HepG2 (cell line): ENCODE measurements around the gene PRKCZ. TPM values are rescaled to one million over a fixed set of nuclear protein-coding genes. Genes with fewer than 3 reads are reported as not detected.

Experiments
- ATAC-seq: fragments of 200-7000 bp; cut with Tn5 transposase; 3 replicates; pipeline ENCODE4 v1.9.1; 2020; ENCODE audit warnings: mild to moderate bottlenecking, moderate library complexity
- BruUV-seq: library from RNA; stranded (reverse); fragments of 400-500 nt; replicated peaks from 2 replicates; lab custom pipeline; 2021; lab: Mats Ljungman, UMichigan
- CTCF ChIA-PET: fragments of 300-600 bp; formaldehyde crosslinking; extraction: SDS; loops from one replicate; lab custom pipeline; 2021; ENCODE audit warnings: low total read pairs, inconsistent platforms, low intra/inter-chr PET ratio; lab: Yijun Ruan, JAX
- POLR2A ChIA-PET: fragments of 350-600 bp; sonication (Branson Sonifier 250); formaldehyde crosslinking; loops from one replicate; lab custom pipeline; 2020; ENCODE audit warnings: antibody characterized with exemption, inconsistent platforms; lab: Yijun Ruan, JAX
- DNase-seq: peaks from one replicate; pipeline ENCODE4 v3.0.0-alpha.2; 2015; ENCODE audit warnings: low spot score
- FAIRE-seq: peaks from 3 replicates; lab custom pipeline; 2011; peaks lifted over from hg19 to GRCh38; lab: Jason Lieb, UNC
- H2AFZ ChIP-seq: one replicate; pipeline ENCODE4 v1.6.1; 2011; ENCODE audit warnings: low read length, inconsistent platforms
- H3K27ac ChIP-seq: fragments of 300-600 bp; 3 replicates; pipeline ENCODE4 v1.8.0; 2011; ENCODE audit warnings: mixed run types, mild to moderate bottlenecking, mixed read lengths, low read length, inconsistent platforms; ENCODE audit not compliant: insufficient read depth; ENCODE audit errors: extremely low read length
- H3K27me3 ChIP-seq, 2 experiments: fragments of 200-600 bp in 1 of 2; 2 replicates in 1 of 2; 3 replicates in 1 of 2; pipeline versions ENCODE4 v1.6.0 to v1.8.0; 2011; ENCODE audit warnings: low read length in 2 of 2, mild to moderate bottlenecking in 2 of 2, moderate library complexity in 2 of 2, inconsistent platforms in 1 of 2; ENCODE audit not compliant: insufficient read depth in 2 of 2, control insufficient read depth in 1 of 2
- H3K36me3 ChIP-seq, 2 experiments: fragments of 200-600 bp in 1 of 2; replicated peaks in 1 of 2; 2 replicates in 1 of 2; 3 replicates in 1 of 2; pipeline versions ENCODE4 v1.5.1 to v1.8.0; 2011; ENCODE audit warnings: low read length in 2 of 2, inconsistent platforms in 1 of 2; ENCODE audit not compliant: insufficient read depth in 2 of 2, control insufficient read depth in 1 of 2
- H3K4me1 ChIP-seq: 2 replicates; pipeline ENCODE4 v1.5.1; 2012; ENCODE audit warnings: low read length, inconsistent platforms; ENCODE audit not compliant: insufficient read depth
- H3K4me2 ChIP-seq: 2 replicates; pipeline ENCODE4 v1.6.0; 2011; ENCODE audit warnings: low read depth, low read length, inconsistent platforms
- H3K4me3 ChIP-seq, 3 experiments: fragments of 200-600 bp in 1 of 3; sonication (generic), shearing (Covaris generic) in 1 of 3; replicated peaks in 1 of 3; 2 replicates each; pipeline ENCODE4 v1.5.1; 2011 to 2016; ENCODE audit warnings: low read length in 3 of 3, inconsistent platforms in 2 of 3, low read depth in 2 of 3, mild to moderate bottlenecking in 2 of 3, control low read depth in 1 of 3, mixed read lengths in 1 of 3; ENCODE audit not compliant: insufficient read depth in 1 of 3
- H3K79me2 ChIP-seq: one replicate; pipeline ENCODE4 v1.6.1; 2011; ENCODE audit warnings: low read length, inconsistent platforms; ENCODE audit not compliant: insufficient read depth
- H3K9ac ChIP-seq: 2 replicates; pipeline ENCODE4 v1.6.0; 2011; ENCODE audit warnings: mild to moderate bottlenecking, low read depth, low read length, inconsistent platforms; ENCODE audit not compliant: insufficient read depth
- H3K9me3 ChIP-seq: 2 replicates; pipeline ENCODE4 v1.5.1; 2012; ENCODE audit warnings: mild to moderate bottlenecking, low read length
- H4K20me1 ChIP-seq: 2 replicates; pipeline ENCODE4 v1.6.0; 2011; ENCODE audit warnings: inconsistent platforms, mild to moderate bottlenecking, low read length, moderate library complexity; ENCODE audit not compliant: insufficient read depth
- KDM1A ChIP-seq: IDR thresholded peaks from 2 replicates; pipeline ENCODE4 v1.6.1; 2016; ENCODE audit warnings: missing compliant biosample characterization
- PCBP1 ChIP-seq: fragments of 200-400 bp; formaldehyde crosslinking; IDR thresholded peaks from 2 replicates; pipeline ENCODE4 v1.6.1; 2017; ENCODE audit warnings: mild to moderate bottlenecking, low read depth, low read length, borderline replicate concordance
- SP5 ChIP-seq: IDR thresholded peaks from 2 replicates; pipeline ENCODE4 v1.6.1; 2016; ENCODE audit warnings: low read depth, borderline replicate concordance
- TEAD2 ChIP-seq: sonication (generic); formaldehyde crosslinking; IDR thresholded peaks from 2 replicates; pipeline ENCODE4 v1.9.0; 2021; ENCODE audit warnings: missing genetic modification reagents
- TEAD3 ChIP-seq: optimal IDR thresholded peaks from 2 replicates; pipeline ENCODE3; 2016; ENCODE audit warnings: borderline replicate concordance
- WGBS: methylation state at CpG from one replicate; pipeline ENCODE4 v1.1.6; 2017; ENCODE audit warnings: low lambda C conversion rate; 5-methylcytosine and 5-hydroxymethylcytosine counted together
- in situ Hi-C: cut with HindIII; loops from 2 replicates; pipeline ENCODE4 v1.10.0; 2017; ENCODE audit warnings: low pct_unique_long_range_greater_than_20kb; ENCODE audit not compliant: extremely low pct_ligation_motif_present
- intact Hi-C: fragments of 100-400 bp; cut with micrococcal nuclease; formaldehyde crosslinking; loops from one replicate; pipeline ENCODE4 v1.10.0; 2022; ENCODE audit not compliant: unreplicated experiment
- polyA plus RNA-seq, 8 experiments: library from polyadenylated mRNA; depleted of rRNA in 3 of 8; stranded (reverse) in 7 of 8; unstranded in 1 of 8; fragments of >200 nt; fragmentation: Illumina TruSeq in 4 of 8; extraction: Trizol in 4 of 8; gene quantifications; 2 replicates each; pipeline versions ENCODE4 v1.2.1 to v1.2.3, GENCODE V29; 2011 to 2016; ENCODE audit warnings: low read depth in 4 of 8, missing spikeins in 1 of 8, mixed read lengths in 1 of 8; ENCODE audit not compliant: insufficient read depth in 1 of 8
- total RNA-seq, 5 experiments: library from RNA; depleted of rRNA; stranded (reverse); fragments of >200 nt; fragmentation: Illumina TruSeq; extraction: Trizol; gene quantifications; 2 replicates each; pipeline ENCODE4 v1.2.3, GENCODE V29; 2016; ENCODE audit warnings: low read depth in 1 of 5
- TF ChIP-seq, protein P1 (sequence below): sonication (generic); formaldehyde crosslinking; IDR thresholded peaks from one replicate; pipeline ENCODE4 v1.5.1; 2020; ENCODE audit warnings: mild to moderate bottlenecking, missing genetic modification reagents; ENCODE audit errors: not compliant biosample characterization
- TF ChIP-seq, protein P2 (sequence below): sonication (generic); formaldehyde crosslinking; IDR thresholded peaks from 2 replicates; pipeline ENCODE4 v1.5.0; 2020; ENCODE audit warnings: mild to moderate bottlenecking, missing genetic modification reagents

PRKCZ gene
- total and polyA plus RNA-seq, 2 of the 13 experiments (the other 11 are each of a cell fraction or from before 2014, with no cell fraction given): 34.7 to 85.2 TPM

DNA sequence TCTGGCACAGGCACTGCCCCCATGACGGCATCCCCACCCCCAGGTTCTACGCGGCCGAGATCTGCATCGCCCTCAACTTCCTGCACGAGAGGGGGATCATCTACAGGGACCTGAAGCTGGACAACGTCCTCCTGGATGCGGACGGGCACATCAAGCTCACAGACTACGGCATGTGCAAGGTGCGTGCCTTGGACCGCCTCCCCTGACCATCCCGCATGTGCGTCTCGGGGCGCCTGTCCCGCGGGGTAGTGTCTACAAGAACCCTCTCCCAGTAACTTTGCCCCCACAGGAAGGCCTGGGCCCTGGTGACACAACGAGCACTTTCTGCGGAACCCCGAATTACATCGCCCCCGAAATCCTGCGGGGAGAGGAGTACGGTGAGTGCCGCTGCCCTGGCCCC lies 121.8 kb downstream of the PRKCZ start:
- FAIRE-seq: no peak
- ATAC-seq: no peak
- Histone ChIP-seq H3K36me3 (peaks cover 22 to 68% of the 10 kb centered on the region in 2 experiments), H3K4me2 (no peak overlapping the region), H3K79me2 (no peaks in the 10 kb centered on the region), H3K4me3 (no peak overlapping the region), H3K4me1 (no peaks in the 10 kb centered on the region), H3K9ac (no peak overlapping the region), H3K9me3 (no peaks in the 10 kb centered on the region), H3K27ac (no peak overlapping the region), H3K27me3 (no peaks in the 10 kb centered on the region), H4K20me1 (no peaks in the 10 kb centered on the region; the same call in 1 of the 2 replicates), H2AFZ (no peak overlapping the region)
- TF ChIP-seq TEAD3 (CRISPR knock-in tag): no peak
- no peak for TF ChIP-seq TEAD2 (CRISPR knock-in tag)
- TF ChIP-seq, protein P1, sequence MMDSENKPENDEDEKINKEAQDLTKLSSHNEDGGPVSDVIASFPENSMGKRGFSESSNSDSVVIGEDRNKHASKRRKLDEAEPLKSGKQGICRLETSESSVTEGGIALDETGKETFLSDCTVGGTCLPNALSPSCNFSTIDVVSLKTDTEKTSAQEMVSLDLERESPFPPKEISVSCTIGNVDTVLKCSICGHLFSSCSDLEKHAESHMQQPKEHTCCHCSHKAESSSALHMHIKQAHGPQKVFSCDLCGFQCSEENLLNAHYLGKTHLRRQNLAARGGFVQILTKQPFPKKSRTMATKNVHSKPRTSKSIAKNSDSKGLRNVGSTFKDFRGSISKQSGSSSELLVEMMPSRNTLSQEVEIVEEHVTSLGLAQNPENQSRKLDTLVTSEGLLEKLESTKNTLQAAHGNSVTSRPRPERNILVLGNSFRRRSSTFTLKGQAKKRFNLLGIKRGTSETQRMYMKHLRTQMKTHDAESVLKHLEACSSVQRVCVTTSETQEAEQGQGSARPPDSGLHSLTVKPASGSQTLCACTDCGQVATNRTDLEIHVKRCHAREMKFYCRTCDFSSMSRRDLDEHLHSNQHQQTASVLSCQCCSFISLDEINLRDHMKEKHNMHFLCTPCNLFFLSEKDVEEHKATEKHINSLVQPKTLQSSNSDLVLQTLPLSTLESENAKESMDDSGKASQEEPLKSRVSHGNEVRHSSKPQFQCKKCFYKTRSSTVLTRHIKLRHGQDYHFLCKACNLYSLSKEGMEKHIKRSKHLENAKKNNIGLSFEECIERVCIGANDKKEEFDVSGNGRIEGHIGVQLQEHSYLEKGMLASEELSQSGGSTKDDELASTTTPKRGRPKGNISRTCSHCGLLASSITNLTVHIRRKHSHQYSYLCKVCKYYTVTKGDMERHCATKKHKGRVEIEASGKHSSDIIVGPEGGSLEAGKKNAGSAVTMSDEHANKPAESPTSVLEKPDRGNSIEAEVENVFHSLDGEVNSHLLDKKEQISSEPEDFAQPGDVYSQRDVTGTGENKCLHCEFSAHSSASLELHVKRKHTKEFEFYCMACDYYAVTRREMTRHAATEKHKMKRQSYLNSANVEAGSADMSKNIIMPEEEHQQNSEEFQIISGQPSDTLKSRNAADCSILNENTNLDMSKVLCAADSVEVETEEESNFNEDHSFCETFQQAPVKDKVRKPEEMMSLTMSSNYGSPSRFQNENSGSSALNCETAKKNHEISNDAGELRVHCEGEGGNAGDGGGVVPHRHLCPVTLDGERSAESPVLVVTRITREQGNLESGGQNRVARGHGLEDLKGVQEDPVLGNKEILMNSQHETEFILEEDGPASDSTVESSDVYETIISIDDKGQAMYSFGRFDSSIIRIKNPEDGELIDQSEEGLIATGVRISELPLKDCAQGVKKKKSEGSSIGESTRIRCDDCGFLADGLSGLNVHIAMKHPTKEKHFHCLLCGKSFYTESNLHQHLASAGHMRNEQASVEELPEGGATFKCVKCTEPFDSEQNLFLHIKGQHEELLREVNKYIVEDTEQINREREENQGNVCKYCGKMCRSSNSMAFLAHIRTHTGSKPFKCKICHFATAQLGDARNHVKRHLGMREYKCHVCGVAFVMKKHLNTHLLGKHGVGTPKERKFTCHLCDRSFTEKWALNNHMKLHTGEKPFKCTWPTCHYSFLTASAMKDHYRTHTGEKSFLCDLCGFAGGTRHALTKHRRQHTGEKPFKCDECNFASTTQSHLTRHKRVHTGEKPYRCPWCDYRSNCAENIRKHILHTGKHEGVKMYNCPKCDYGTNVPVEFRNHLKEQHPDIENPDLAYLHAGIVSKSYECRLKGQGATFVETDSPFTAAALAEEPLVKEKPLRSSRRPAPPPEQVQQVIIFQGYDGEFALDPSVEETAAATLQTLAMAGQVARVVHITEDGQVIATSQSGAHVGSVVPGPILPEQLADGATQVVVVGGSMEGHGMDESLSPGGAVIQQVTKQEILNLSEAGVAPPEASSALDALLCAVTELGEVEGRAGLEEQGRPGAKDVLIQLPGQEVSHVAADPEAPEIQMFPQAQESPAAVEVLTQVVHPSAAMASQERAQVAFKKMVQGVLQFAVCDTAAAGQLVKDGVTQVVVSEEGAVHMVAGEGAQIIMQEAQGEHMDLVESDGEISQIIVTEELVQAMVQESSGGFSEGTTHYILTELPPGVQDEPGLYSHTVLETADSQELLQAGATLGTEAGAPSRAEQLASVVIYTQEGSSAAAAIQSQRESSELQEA: no peak
- no peak for TF ChIP-seq SP5
- no peak for TF ChIP-seq PCBP1
- TF ChIP-seq, protein P2, sequence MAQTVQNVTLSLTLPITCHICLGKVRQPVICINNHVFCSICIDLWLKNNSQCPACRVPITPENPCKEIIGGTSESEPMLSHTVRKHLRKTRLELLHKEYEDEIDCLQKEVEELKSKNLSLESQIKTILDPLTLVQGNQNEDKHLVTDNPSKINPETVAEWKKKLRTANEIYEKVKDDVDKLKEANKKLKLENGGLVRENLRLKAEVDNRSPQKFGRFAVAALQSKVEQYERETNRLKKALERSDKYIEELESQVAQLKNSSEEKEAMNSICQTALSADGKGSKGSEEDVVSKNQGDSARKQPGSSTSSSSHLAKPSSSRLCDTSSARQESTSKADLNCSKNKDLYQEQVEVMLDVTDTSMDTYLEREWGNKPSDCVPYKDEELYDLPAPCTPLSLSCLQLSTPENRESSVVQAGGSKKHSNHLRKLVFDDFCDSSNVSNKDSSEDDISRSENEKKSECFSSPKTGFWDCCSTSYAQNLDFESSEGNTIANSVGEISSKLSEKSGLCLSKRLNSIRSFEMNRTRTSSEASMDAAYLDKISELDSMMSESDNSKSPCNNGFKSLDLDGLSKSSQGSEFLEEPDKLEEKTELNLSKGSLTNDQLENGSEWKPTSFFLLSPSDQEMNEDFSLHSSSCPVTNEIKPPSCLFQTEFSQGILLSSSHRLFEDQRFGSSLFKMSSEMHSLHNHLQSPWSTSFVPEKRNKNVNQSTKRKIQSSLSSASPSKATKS (CRISPR knock-in tag): no peak
- no peak for TF ChIP-seq KDM1A
- CTCF ChIA-PET: no interaction called here
- intact Hi-C loops (no loop called here), in situ Hi-C loops (no loop called here)
- WGBS: 97% methylated on average over 17 of the region's 26 CpGs
- DNase-seq: no peak
- POLR2A ChIA-PET: no interaction called here
- BruUV-seq: no TSS peak
